HTR-8/SVneo (cell line): ENCODE data around the gene BUB3.

Experiments
- DNase-seq: peaks from one replicate; pipeline ENCODE4 v3.0.0; 2011; ENCODE audit warnings: low spot score, mixed read lengths; ENCODE audit not compliant: insufficient read length
- FAIRE-seq: peaks from 2 replicates; lab custom pipeline; 2011; peaks lifted over from hg19 to GRCh38; lab: Jason Lieb, UNC

The BUB3 gene

GRCh38 chr10:123154092-123154710 lies at the start of gene BUB3:
BUB3 (plus strand) TSS chr10:123154402; CDS start chr10:123154918, 516 bp downstream.
- DNase-seq (peak; percentile 88), FAIRE-seq (peak; percentile 85)

GRCh38 chr10:123109466-123109865 lies 44.7 kb upstream of the BUB3 start:
- DNase-seq (no peak), FAIRE-seq (no peak)

- FAIRE-seq (no peak), DNase-seq (no peak)
Observed at GRCh38 chr10:123117644-123118417, 36.4 kb upstream of the BUB3 start.

- no peak for DNase-seq
- no peak for FAIRE-seq
Observed at GRCh38 chr10:123119081-123119480, 35.1 kb upstream of the BUB3 start.

GRCh38 chr10:123126246-123126645 lies 28.0 kb upstream of the BUB3 start:
- no peak for FAIRE-seq
- no peak for DNase-seq

- DNase-seq (no peak), FAIRE-seq (no peak)
Observed at GRCh38 chr10:123129618-123130271, 24.5 kb upstream of the BUB3 start.

GRCh38 chr10:123132576-123133477 lies 21.4 kb upstream of the BUB3 start:
- DNase-seq (peak; percentile 76), FAIRE-seq (peak; percentile 44)

- DNase-seq (no peak), FAIRE-seq (no peak)
Observed at GRCh38 chr10:123133541-123134342, 20.5 kb upstream of the BUB3 start.

- DNase-seq (no peak), FAIRE-seq (no peak)
Observed at GRCh38 chr10:123134343-123134914, 19.8 kb upstream of the BUB3 start.

GRCh38 chr10:123134915-123135414 lies 19.2 kb upstream of the BUB3 start:
- FAIRE-seq, result no peak
- no peak for DNase-seq

- DNase-seq, result no peak
- no peak for FAIRE-seq
Observed at GRCh38 chr10:123135415-123136141, 18.6 kb upstream of the BUB3 start, which contains the start of gene HMX3. HMX3 (plus strand) TSS chr10:123135970; CDS start chr10:123136051, 81 bp downstream.

- DNase-seq (no peak), FAIRE-seq (no peak)
Observed at GRCh38 chr10:123136221-123136805, 17.9 kb upstream of the BUB3 start.

- no peak for DNase-seq
- no peak for FAIRE-seq
Observed at GRCh38 chr10:123136806-123137642, 17.2 kb upstream of the BUB3 start.

- DNase-seq, result no peak
- FAIRE-seq, result no peak
Observed at GRCh38 chr10:123139165-123139520, 15.1 kb upstream of the BUB3 start.

- no peak for DNase-seq
- no peak for FAIRE-seq
Observed at GRCh38 chr10:123139521-123140163, 14.6 kb upstream of the BUB3 start.

- no peak for FAIRE-seq
- no peak for DNase-seq
Observed at GRCh38 chr10:123140164-123140982, 13.8 kb upstream of the BUB3 start.
